Raji (cell line): ENCODE data around the gene ERBB3.

Experiments
- POLR2A ChIP-seq: IDR thresholded peaks from 2 replicates; pipeline ENCODE4 v1.6.1; 2011; ENCODE audit warnings: low read depth, low read length, control low read depth; ENCODE audit not compliant: insufficient read depth

The ERBB3 gene

GRCh38 chr12:56103066-56103711, 23.2 kb downstream of the ERBB3 start:
- TF ChIP-seq POLR2A, result no peak

GRCh38 chr12:56103823-56104108, 23.8 kb downstream of the ERBB3 start:
- TF ChIP-seq POLR2A, result no peak

GRCh38 chr12:56104109-56104814, 24.3 kb downstream of the ERBB3 start, which contains the start of gene PA2G4:
Gene PA2G4 (plus strand): TSS chr12:56104559. CDS start chr12:56104738, 179 bp downstream.
- TF ChIP-seq POLR2A, result peak; percentile 94

- no peak for TF ChIP-seq POLR2A
Observed at GRCh38 chr12:56104815-56105608, 25.0 kb downstream of the ERBB3 start.

GRCh38 chr12:56105609-56105902, 25.6 kb downstream of the ERBB3 start:
- TF ChIP-seq POLR2A, result no peak

- TF ChIP-seq POLR2A, result no peak
Observed at GRCh38 chr12:56107242-56107641, 27.3 kb downstream of the ERBB3 start.

GRCh38 chr12:56110571-56110970, 30.6 kb downstream of the ERBB3 start:
- no peak for TF ChIP-seq POLR2A

GRCh38 chr12:56114084-56114483, 34.1 kb downstream of the ERBB3 start:
- no peak for TF ChIP-seq POLR2A

- no peak for TF ChIP-seq POLR2A
Observed at GRCh38 chr12:56115329-56115728, 35.4 kb downstream of the ERBB3 start.

- peak; percentile 100 for TF ChIP-seq POLR2A
Observed at GRCh38 chr12:56116267-56117081, 36.5 kb downstream of the ERBB3 start, which contains the start of gene RPL41. Gene RPL41 (plus strand): TSS chr12:56116633.

- peak; percentile 100 for TF ChIP-seq POLR2A
Observed at GRCh38 chr12:56117778-56118687, 38.1 kb downstream of the ERBB3 start, which contains the start of gene ZC3H10. Gene ZC3H10 (plus strand): TSS chr12:56118266. CDS start chr12:56120563, 2,297 bp downstream.

- no peak for TF ChIP-seq POLR2A
Observed at GRCh38 chr12:56118688-56119357, 38.9 kb downstream of the ERBB3 start.

GRCh38 chr12:56119361-56119796, 39.4 kb downstream of the ERBB3 start:
- 0 out of 2 replicates have a peak, but pooled peaks have one; percentile 28 for TF ChIP-seq POLR2A
